ENCODE measurements around the gene MAEA.
"Not testable (repeated sequence)": the region's sequence is repeated elsewhere in the genome, so short reads cannot be mapped to it uniquely, and the experiment has no call there.

MAEA gene

GRCh38 chr4:1279253-1279652, 10.4 kb upstream of the MAEA start:
- no peak for DNase-seq (ENCODE audit: low spot score)

GRCh38 chr4:1283711-1284110, 6.0 kb upstream of the MAEA start:
- DNase-seq (ENCODE audit: low spot score): no peak

- DNase-seq (ENCODE audit: low spot score): no peak
Measured at GRCh38 chr4:1285151-1285789, 4.4 kb upstream of the MAEA start.

GRCh38 chr4:1285790-1286553, 3.7 kb upstream of the MAEA start:
- no peak for DNase-seq (ENCODE audit: low spot score)

- no peak for DNase-seq (ENCODE audit: low spot score)
Measured at GRCh38 chr4:1288786-1289185, 905 bp upstream of the MAEA start.

- DNase-seq (ENCODE audit: low spot score): no peak
Measured at GRCh38 chr4:1290165-1290977, 680 bp downstream of the MAEA start.

GRCh38 chr4:1291091-1291490, 1.4 kb downstream of the MAEA start:
- no peak for DNase-seq (ENCODE audit: low spot score)

GRCh38 chr4:1291996-1292702, 2.5 kb downstream of the MAEA start:
- no peak for DNase-seq (ENCODE audit: low spot score)

GRCh38 chr4:1292703-1293011, 3.0 kb downstream of the MAEA start:
- not testable (repeated sequence) for DNase-seq (ENCODE audit: low spot score)

GRCh38 chr4:1293531-1293941, 3.8 kb downstream of the MAEA start:
- DNase-seq (ENCODE audit: low spot score): no peak

- no peak for DNase-seq (ENCODE audit: low spot score)
Measured at GRCh38 chr4:1293991-1294390, 4.3 kb downstream of the MAEA start.

- DNase-seq (ENCODE audit: low spot score): no peak
Measured at GRCh38 chr4:1294424-1294823, 4.7 kb downstream of the MAEA start.

GRCh38 chr4:1294891-1295290, 5.2 kb downstream of the MAEA start:
- DNase-seq (ENCODE audit: low spot score): no peak

GRCh38 chr4:1295405-1296055, 5.8 kb downstream of the MAEA start:
- DNase-seq (ENCODE audit: low spot score): no peak

- DNase-seq (ENCODE audit: low spot score): no peak
Measured at GRCh38 chr4:1296324-1297022, 6.8 kb downstream of the MAEA start.

- no peak for DNase-seq (ENCODE audit: low spot score)
Measured at GRCh38 chr4:1297023-1297395, 7.3 kb downstream of the MAEA start.

- no peak for DNase-seq (ENCODE audit: low spot score)
Measured at GRCh38 chr4:1297456-1298325, 8.0 kb downstream of the MAEA start.

- DNase-seq (ENCODE audit: low spot score): no peak
Measured at GRCh38 chr4:1298461-1298860, 8.8 kb downstream of the MAEA start.

- DNase-seq (ENCODE audit: low spot score): no peak
Measured at GRCh38 chr4:1299301-1299860, 9.7 kb downstream of the MAEA start.

Measured in Ammon's horn (tissue), 1 donor.